Natural killer cell (primary cell): ENCODE data around the gene HES2. TPM values are rescaled to one million over a fixed set of nuclear protein-coding genes. Genes with fewer than 3 reads are reported as not detected.
"Not testable (repeated sequence)": the region's sequence is repeated elsewhere in the genome, so short reads cannot be mapped to it uniquely, and the experiment has no call there.

Source experiments
- ATAC-seq, 3 donors: fragments of 150-1000 bp in 2 of 3; fragments of 200-7000 bp in 1 of 3; cut with Tn5 transposase; 1 replicate in 1 of 3; 2 replicates in 2 of 3; pipeline ENCODE4 v1.10.0; 2021; ENCODE audit warnings: mild to moderate bottlenecking in 2 of 3, moderate library complexity in 2 of 3
- DNase-seq, 2 donors: peaks; one replicate each; pipeline versions ENCODE4 v3.0.0 to v3.0.0-alpha.2; 2013 to 2021; ENCODE audit warnings: mixed read lengths in 1 of 2
- H3K27ac ChIP-seq: one replicate; pipeline ENCODE4 v1.5.1; 2013; ENCODE audit warnings: mild to moderate bottlenecking, low read length
- H3K27me3 ChIP-seq: one replicate; pipeline ENCODE4 v1.6.1; 2013; ENCODE audit warnings: low read length; ENCODE audit not compliant: control insufficient read depth, insufficient read depth
- H3K36me3 ChIP-seq: one replicate; pipeline ENCODE4 v1.6.1; 2013; ENCODE audit warnings: low read length; ENCODE audit not compliant: control insufficient read depth, insufficient read depth
- H3K4me1 ChIP-seq: one replicate; pipeline ENCODE4 v1.6.1; 2013; ENCODE audit warnings: low read length; ENCODE audit not compliant: control insufficient read depth, insufficient read depth
- H3K4me3 ChIP-seq: one replicate; pipeline ENCODE4 v1.5.1; 2013; ENCODE audit warnings: low read length
- H3K9me3 ChIP-seq: one replicate; pipeline ENCODE4 v1.6.1; 2013; ENCODE audit warnings: low read length; ENCODE audit not compliant: control insufficient read depth, insufficient read depth
- H3K27ac Mint-ChIP-seq, 2 donors: one replicate each; pipeline ENCODE4 v1.8.0; 2022; ENCODE audit warnings: mild to moderate bottlenecking in 2 of 2, mixed read lengths in 2 of 2, moderate library complexity in 1 of 2
- H3K27me3 Mint-ChIP-seq, 2 donors: one replicate each; pipeline ENCODE4 v1.8.0; 2022; ENCODE audit warnings: low read depth in 2 of 2, mixed read lengths in 2 of 2
- H3K36me3 Mint-ChIP-seq: one replicate; pipeline ENCODE4 v1.8.0; 2022; ENCODE audit warnings: mixed read lengths
- H3K4me1 Mint-ChIP-seq, 2 donors: one replicate each; pipeline ENCODE4 v1.8.0; 2022; ENCODE audit warnings: mixed read lengths in 2 of 2
- H3K4me3 Mint-ChIP-seq: one replicate; pipeline ENCODE4 v1.8.0; 2022; ENCODE audit warnings: mild to moderate bottlenecking, moderate library complexity, mixed read lengths
- H3K9me3 Mint-ChIP-seq, 2 donors: one replicate each; pipeline ENCODE4 v1.8.0; 2022; ENCODE audit warnings: mixed read lengths in 2 of 2
- CTCF ChIP-seq: fragments of 200-600 bp; IDR thresholded peaks from one replicate; pipeline ENCODE4 v1.8.0; 2022; ENCODE audit warnings: antibody characterized with exemption
- WGBS: methylation state at CpG from one replicate; pipeline ENCODE4 v1.1.7; 2013; ENCODE audit warnings: missing lambda C conversion rate; ENCODE audit not compliant: insufficient coverage; 5-methylcytosine and 5-hydroxymethylcytosine counted together
- intact Hi-C: fragments of 100-400 bp; cut with micrococcal nuclease; formaldehyde crosslinking; loops from one replicate; pipeline ENCODE4 v1.14.2; 2022
- total RNA-seq, 4 donors: library from RNA; stranded (reverse); fragments of 120-200 nt in 1 of 4; gene quantifications; one replicate each; pipeline versions ENCODE4 v1.2.3 to v1.2.4, GENCODE V29; 2013 to 2022

The HES2 gene
- total RNA-seq, 3 donors from 2014 or later (not counting 1 experiment from before 2014, with no cell fraction given), result not detected

- no peaks in the 10 kb centered on the region for H3K9me3 Mint-ChIP-seq
- Histone ChIP-seq H3K27me3 (no peaks in the 10 kb centered on the region), H3K9me3 (no peaks in the 10 kb centered on the region), H3K36me3 (peaks cover 7% of the 10 kb centered on the region), H3K27ac (peak overlapping the region; percentile 81), H3K4me3 (peak overlapping the region; percentile 28), H3K4me1 (peaks cover 47% of the 10 kb centered on the region)
- 27% methylated on average over 39 of the region's 39 CpGs for WGBS
- peaks cover 19 to 34% of the 10 kb centered on the region in 2 donors for H3K4me1 Mint-ChIP-seq
- intact Hi-C loops, result no loop called here
- peak overlapping the region; percentile 81 to 94 for H3K27ac Mint-ChIP-seq
- ATAC-seq (peak; percentile 90 to 92 (median 92)), DNase-seq (peak; percentile 54 to 96)
- no peak for TF ChIP-seq CTCF
- H3K27me3 Mint-ChIP-seq, result peaks cover 12 to 22% of the 10 kb centered on the region in 2 donors
- peak overlapping the region; percentile 86 for H3K4me3 Mint-ChIP-seq
- H3K36me3 Mint-ChIP-seq, result no peaks in the 10 kb centered on the region
Observed at GRCh38 chr1:6460301-6461050, 40.8 kb upstream of the HES2 start.

- 3% methylated on average over 18 of the region's 18 CpGs for WGBS
- H3K4me1 Mint-ChIP-seq, result peaks cover 19 to 31% of the 10 kb centered on the region in 2 donors
- H3K36me3 Mint-ChIP-seq, result no peaks in the 10 kb centered on the region
- peak overlapping the region; percentile 81 for H3K27ac ChIP-seq
- H3K9me3 ChIP-seq, result no peaks in the 10 kb centered on the region
- H3K4me3 Mint-ChIP-seq, result peak overlapping the region; percentile 86
- intact Hi-C loops, result no loop called here
- H3K9me3 Mint-ChIP-seq, result no peaks in the 10 kb centered on the region
- H3K4me3 ChIP-seq, result peak overlapping the region; percentile 28
- no peaks in the 10 kb centered on the region for H3K27me3 ChIP-seq
- peaks cover 40% of the 10 kb centered on the region for H3K4me1 ChIP-seq
- peaks cover 12 to 22% of the 10 kb centered on the region in 2 donors for H3K27me3 Mint-ChIP-seq
- DNase-seq (peak in 1 of 2 donors; percentile 77), ATAC-seq (peak; percentile 18 to 32 (median 26))
- H3K27ac Mint-ChIP-seq, result peak overlapping the region; percentile 81 to 94
- H3K36me3 ChIP-seq, result peaks cover 7% of the 10 kb centered on the region
- TF ChIP-seq CTCF, result no peak
Observed at GRCh38 chr1:6459850-6460265, 40.1 kb upstream of the HES2 start.

GRCh38 chr1:6456800-6457466, 37.2 kb upstream of the HES2 start:
- TF ChIP-seq CTCF, result no peak
- Mint-ChIP-seq H3K9me3 (no peaks in the 10 kb centered on the region), H3K4me3 (no peak overlapping the region), H3K27me3 (peaks cover 22% of the 10 kb centered on the region in 2 donors), H3K27ac (peak overlapping the region in 1 of 2 donors; percentile 21), H3K36me3 (no peaks in the 10 kb centered on the region), H3K4me1 (peaks cover 13 to 24% of the 10 kb centered on the region in 2 donors)
- peaks cover 26% of the 10 kb centered on the region for H3K4me1 ChIP-seq
- H3K4me3 ChIP-seq, result no peak overlapping the region
- 87% methylated on average over 11 of the region's 11 CpGs for WGBS
- intact Hi-C loops, result no loop called here
- H3K27me3 ChIP-seq, result no peaks in the 10 kb centered on the region
- H3K9me3 ChIP-seq, result no peaks in the 10 kb centered on the region
- no peak overlapping the region for H3K27ac ChIP-seq
- ATAC-seq, result no peak
- DNase-seq, result no peak
- H3K36me3 ChIP-seq, result no peaks in the 10 kb centered on the region

GRCh38 chr1:6455752-6456520, 36.2 kb upstream of the HES2 start:
- intact Hi-C loops, result not testable (repeated sequence)

More at GRCh38 chr1:6455752-6456520, 36.2 kb upstream of the HES2 start:
- H3K9me3 Mint-ChIP-seq, H3K9me3 ChIP-seq, H3K27ac Mint-ChIP-seq, DNase-seq, H3K36me3 ChIP-seq, H3K27me3 ChIP-seq, H3K36me3 Mint-ChIP-seq, H3K4me3 Mint-ChIP-seq, ATAC-seq, H3K4me3 ChIP-seq, H3K27ac ChIP-seq: not testable (repeated sequence)
- peaks cover 22 to 25% of the 10 kb centered on the region in 2 donors for H3K27me3 Mint-ChIP-seq
- peaks cover 13 to 23% of the 10 kb centered on the region in 2 donors for H3K4me1 Mint-ChIP-seq
- WGBS, result 43% methylated on average over 58 of the region's 58 CpGs
- peaks cover 16% of the 10 kb centered on the region for H3K4me1 ChIP-seq
